Measurements from ENCODE around the gene MRPS27. TPM values are rescaled to one million over a fixed set of nuclear protein-coding genes. Genes with fewer than 3 reads are reported as not detected.
A peak's percentile ranks its signal among the peaks of the same experiment; 100 is the strongest.

The MRPS27 gene
- 10 to 100 TPM; 28.6 to 40.3 (median 36.0) TPM for total RNA-seq
- long read RNA-seq, transcript MRPS27-201 (11 exons, 2,785 nt), result major isoform, 8 of 11 reads
- long read RNA-seq, partial matches to known transcripts, result 1 of 11 reads
- long read RNA-seq, other reads (novel, unspliced or antisense), result 2 of 11 reads

GRCh38 chr5:72319976-72320752 lies at the start of gene MRPS27, which contains the start of gene PTCD2:
TSS of gene MRPS27 (minus strand) at chr5:72320240. CDS start at chr5:72320221, 19 bp downstream.
TSS of gene PTCD2 (plus strand) at chr5:72320373. CDS start at chr5:72320383, 10 bp downstream.
- H3K4me3 ChIP-seq, result peak within 1 kb of the TSS; percentile 67 to 97 (median 90)
- peak within 1 kb of the TSS; percentile 1 to 60 (median 42) for H3K27ac ChIP-seq
- ATAC-seq (peak; percentile 100), DNase-seq (peak; percentile 95 to 97 (median 96))
- H3K4me1 ChIP-seq, result peaks cover 0 to 14% (median 0%) of the 10 kb centered on the region in 4 donors
- peaks cover 0 to 8% (median 2%) of the 10 kb centered on the region in 4 donors for H3K36me3 ChIP-seq
- WGBS (ENCODE audit: insufficient coverage, low coverage, low lambda C conversion rate, missing lambda C conversion rate), result 0% methylated on average over 14 of the region's 40 CpGs
- peak in 1 of 4 donors; percentile 13 for TF ChIP-seq CTCF (IDR thresholded peaks at IDR 0.05)
- TF ChIP-seq POLR2A (IDR thresholded peaks at IDR 0.05), result peak; percentile 69
- intact Hi-C loops (cut with DNase I), result loop anchor here in 1 of 2 donors (10.0 kb wide), 1 partner anchor 175 kb away; no protein-coding TSS in a partner anchor
- H3K9me3 ChIP-seq, result no peaks in the 10 kb centered on the region
- no peaks in the 10 kb centered on the region for H3K27me3 ChIP-seq

GRCh38 chr5:72369711-72370110 lies 49.7 kb upstream of the MRPS27 start:
- ATAC-seq (no peak), DNase-seq (no peak)
- Histone ChIP-seq H3K9me3 (no peaks in the 10 kb centered on the region), H3K27me3 (no peaks in the 10 kb centered on the region), H3K4me1 (no peaks in the 10 kb centered on the region), H3K27ac (no peak overlapping the region), H3K36me3 (no peaks in the 10 kb centered on the region), H3K4me3 (no peak overlapping the region)
- TF ChIP-seq POLR2A (IDR thresholded peaks at IDR 0.05), result no peak
- TF ChIP-seq CTCF (IDR thresholded peaks at IDR 0.05), result no peak
- intact Hi-C loops (cut with DNase I), result no loop called here
- 87% methylated on average over 3 of the region's 3 CpGs for whole genome bisulfite sequencing (ENCODE audit: insufficient coverage, low coverage, low lambda C conversion rate, missing lambda C conversion rate)

GRCh38 chr5:72369301-72369700 lies 49.3 kb upstream of the MRPS27 start:
- Histone ChIP-seq H3K36me3 (no peaks in the 10 kb centered on the region), H3K4me1 (no peaks in the 10 kb centered on the region), H3K4me3 (no peak overlapping the region), H3K9me3 (no peaks in the 10 kb centered on the region), H3K27ac (no peak overlapping the region), H3K27me3 (no peaks in the 10 kb centered on the region)
- ATAC-seq (no peak), DNase-seq (no peak)
- no peak for TF ChIP-seq CTCF (IDR thresholded peaks at IDR 0.05)
- TF ChIP-seq POLR2A (IDR thresholded peaks at IDR 0.05), result no peak
- intact Hi-C loops (cut with DNase I), result no loop called here
- 89% methylated on average over 1 of the region's 1 CpG for WGBS (ENCODE audit: insufficient coverage, low coverage, low lambda C conversion rate, missing lambda C conversion rate)

GRCh38 chr5:72368271-72368670 lies 48.2 kb upstream of the MRPS27 start:
- no peak overlapping the region for H3K4me3 ChIP-seq
- WGBS (ENCODE audit: insufficient coverage, low coverage, low lambda C conversion rate, missing lambda C conversion rate), result 100% methylated on average over 1 of the region's 1 CpG
- TF ChIP-seq POLR2A (IDR thresholded peaks at IDR 0.05) (no peak), CTCF (IDR thresholded peaks at IDR 0.05) (no peak)
- intact Hi-C loops (cut with DNase I), result no loop called here
- H3K4me1 ChIP-seq, result no peaks in the 10 kb centered on the region
- H3K27me3 ChIP-seq, result no peaks in the 10 kb centered on the region
- H3K9me3 ChIP-seq, result no peaks in the 10 kb centered on the region
- DNase-seq (no peak), ATAC-seq (no peak)
- H3K27ac ChIP-seq, result no peak overlapping the region
- no peaks in the 10 kb centered on the region for H3K36me3 ChIP-seq
